ENCODE measurements around the gene CLDN5.
A peak's percentile ranks its signal among the peaks of the same experiment; 100 is the strongest.

- TF ChIP-seq, protein P1, sequence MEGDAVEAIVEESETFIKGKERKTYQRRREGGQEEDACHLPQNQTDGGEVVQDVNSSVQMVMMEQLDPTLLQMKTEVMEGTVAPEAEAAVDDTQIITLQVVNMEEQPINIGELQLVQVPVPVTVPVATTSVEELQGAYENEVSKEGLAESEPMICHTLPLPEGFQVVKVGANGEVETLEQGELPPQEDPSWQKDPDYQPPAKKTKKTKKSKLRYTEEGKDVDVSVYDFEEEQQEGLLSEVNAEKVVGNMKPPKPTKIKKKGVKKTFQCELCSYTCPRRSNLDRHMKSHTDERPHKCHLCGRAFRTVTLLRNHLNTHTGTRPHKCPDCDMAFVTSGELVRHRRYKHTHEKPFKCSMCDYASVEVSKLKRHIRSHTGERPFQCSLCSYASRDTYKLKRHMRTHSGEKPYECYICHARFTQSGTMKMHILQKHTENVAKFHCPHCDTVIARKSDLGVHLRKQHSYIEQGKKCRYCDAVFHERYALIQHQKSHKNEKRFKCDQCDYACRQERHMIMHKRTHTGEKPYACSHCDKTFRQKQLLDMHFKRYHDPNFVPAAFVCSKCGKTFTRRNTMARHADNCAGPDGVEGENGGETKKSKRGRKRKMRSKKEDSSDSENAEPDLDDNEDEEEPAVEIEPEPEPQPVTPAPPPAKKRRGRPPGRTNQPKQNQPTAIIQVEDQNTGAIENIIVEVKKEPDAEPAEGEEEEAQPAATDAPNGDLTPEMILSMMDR (IDR thresholded peaks at IDR 0.05; ENCODE audit: borderline replicate concordance, extremely low read depth, low read length, poor library complexity, severe bottlenecking): peak; percentile 21
- TF ChIP-seq EZH2 (IDR thresholded peaks at IDR 0.05; ENCODE audit: borderline replicate concordance, low read depth, low read length, severe bottlenecking): no peak
These were observed 20.3 kb downstream of the CLDN5 start for GRCh38 chr22:19503869-19504268.

Measured in DND-41 (cell line).